ENCODE measurements around the gene PGM2L1.

DNA sequence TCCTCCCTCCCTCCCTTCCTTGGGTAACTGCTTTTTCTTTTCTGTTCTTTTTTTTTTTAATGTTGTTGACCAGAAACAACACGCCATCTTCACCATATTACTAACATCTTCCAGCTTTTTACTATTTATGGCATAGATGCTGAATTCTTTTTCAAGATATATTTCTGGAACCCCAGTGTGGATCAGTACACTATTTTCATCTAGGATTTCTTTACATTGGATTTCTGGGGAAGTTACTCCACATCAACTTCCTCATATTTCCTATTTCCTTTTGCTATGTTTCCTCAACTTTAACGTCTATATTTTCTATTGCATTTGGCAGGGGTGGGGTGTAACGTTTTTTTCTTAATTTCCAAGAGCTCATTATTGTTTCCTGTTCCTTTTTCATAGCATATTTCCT is 7.0 kb downstream of the PGM2L1 start:
- TF ChIP-seq, protein P1, sequence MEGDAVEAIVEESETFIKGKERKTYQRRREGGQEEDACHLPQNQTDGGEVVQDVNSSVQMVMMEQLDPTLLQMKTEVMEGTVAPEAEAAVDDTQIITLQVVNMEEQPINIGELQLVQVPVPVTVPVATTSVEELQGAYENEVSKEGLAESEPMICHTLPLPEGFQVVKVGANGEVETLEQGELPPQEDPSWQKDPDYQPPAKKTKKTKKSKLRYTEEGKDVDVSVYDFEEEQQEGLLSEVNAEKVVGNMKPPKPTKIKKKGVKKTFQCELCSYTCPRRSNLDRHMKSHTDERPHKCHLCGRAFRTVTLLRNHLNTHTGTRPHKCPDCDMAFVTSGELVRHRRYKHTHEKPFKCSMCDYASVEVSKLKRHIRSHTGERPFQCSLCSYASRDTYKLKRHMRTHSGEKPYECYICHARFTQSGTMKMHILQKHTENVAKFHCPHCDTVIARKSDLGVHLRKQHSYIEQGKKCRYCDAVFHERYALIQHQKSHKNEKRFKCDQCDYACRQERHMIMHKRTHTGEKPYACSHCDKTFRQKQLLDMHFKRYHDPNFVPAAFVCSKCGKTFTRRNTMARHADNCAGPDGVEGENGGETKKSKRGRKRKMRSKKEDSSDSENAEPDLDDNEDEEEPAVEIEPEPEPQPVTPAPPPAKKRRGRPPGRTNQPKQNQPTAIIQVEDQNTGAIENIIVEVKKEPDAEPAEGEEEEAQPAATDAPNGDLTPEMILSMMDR (IDR thresholded peaks at IDR 0.05): no peak
- TF ChIP-seq POLR2A (IDR thresholded peaks at IDR 0.05): no peak
